Ovary (tissue), 9 donors: ENCODE results near the gene ABCC1. TPM values are rescaled to one million over a fixed set of nuclear protein-coding genes. Genes with fewer than 3 reads are reported as not detected.

Experiments
- DNase-seq, 5 donors: peaks; one replicate each; pipeline ENCODE4 v3.0.0-alpha.2; 2019 to 2020
- H3K27ac ChIP-seq, 2 donors: fragments of 200-600 bp; one replicate each; pipeline versions ENCODE4 v1.5.1 to v1.8.0; 2019 to 2022
- H3K27me3 ChIP-seq: fragments of 200-600 bp; one replicate; pipeline ENCODE4 v1.8.0; 2022
- H3K36me3 ChIP-seq: fragments of 200-600 bp; sonication (generic); one replicate; pipeline ENCODE4 v1.5.1; 2019
- H3K4me1 ChIP-seq: one replicate; pipeline ENCODE4 v1.8.1; 2013; ENCODE audit warnings: mild to moderate bottlenecking, moderate library complexity; ENCODE audit not compliant: insufficient read depth
- H3K4me3 ChIP-seq: fragments of 200-600 bp; sonication (generic); one replicate; pipeline ENCODE4 v1.5.1; 2017
- H3K9me3 ChIP-seq, 2 donors: fragments of 200-600 bp in 1 of 2; sonication (generic) in 1 of 2; one replicate each; pipeline versions ENCODE4 v1.5.1 to v1.8.1; 2013 to 2019; ENCODE audit warnings: mild to moderate bottlenecking in 1 of 2, moderate library complexity in 1 of 2
- CTCF ChIP-seq, 3 donors: fragments of 450-650 bp in 2 of 3; fragments of 200-600 bp in 1 of 3; IDR thresholded peaks; one replicate each; pipeline versions ENCODE4 v1.5.1 to v1.8.0; 2016 to 2022; ENCODE audit warnings: antibody characterized with exemption in 3 of 3, mild to moderate bottlenecking in 1 of 3
- EP300 ChIP-seq: sonication (generic); formaldehyde crosslinking; IDR thresholded peaks from one replicate; pipeline ENCODE4 v1.6.1; 2017; ENCODE audit warnings: antibody characterized with exemption
- POLR2A ChIP-seq: fragments of 450-650 bp; IDR thresholded peaks from one replicate; pipeline ENCODE4 v1.6.1; 2017; ENCODE audit warnings: antibody characterized with exemption, mild to moderate bottlenecking, moderate library complexity
- WGBS, 3 donors: extraction: QIAGEN DNeasy Blood & Tissue Kit in 1 of 3; methylation state at CpG; one replicate each; pipeline versions ENCODE4 v1.1.5 to v1.1.7; 2013 to 2017; 5-methylcytosine and 5-hydroxymethylcytosine counted together
- intact Hi-C, 4 donors: fragments of 100-400 bp; cut with DNase I; formaldehyde crosslinking; loops; one replicate each; pipeline versions ENCODE4 v1.11.0 to v1.15.1; 2022 to 2023
- polyA plus RNA-seq, 2 donors: library from polyadenylated mRNA; stranded (reverse); fragments of 200-250 nt in 1 of 2; fragments of 350-450 nt in 1 of 2; fragmentation: Illumina TruSeq in 1 of 2; extraction: RNeasy Lipid Tissue Mini Kit (QIAGEN cat#74804) in 1 of 2; gene quantifications; one replicate each; pipeline ENCODE4 v1.2.3, GENCODE V29; 2013 to 2014
- total RNA-seq, 7 donors: library from RNA; depleted of rRNA in 2 of 7; stranded (reverse); fragments of >200 nt in 2 of 7; fragmentation: NEBNext Ultra II Directional in 3 of 7; extraction: Animal tissue kit (Norgen Biotek cat#: 25700) in 3 of 7; gene quantifications; one replicate each; pipeline versions ENCODE4 v1.1.0 to v1.2.4, GENCODE V29; 2016 to 2023
- donor health status: DM: no; HTN: no; CAD: no; lungs with moderate emphysema.
- donor health status: DM: no; HTN: no; CAD: no.
- donor health status: Bipolar disorder and iron deficiency.
- donor health status: DM: yes; HTN: yes; CAD: no.
- donor health status: DM: no; HTN: no; CAD: no.
- donor health status: DM: yes; HTN: yes; CAD: no.

The ABCC1 gene
- total and polyA plus RNA-seq, 9 donors: 10.0 to 31.1 (median 20.9) TPM

GRCh38 chr16:16143931-16144330 is 194.5 kb downstream of the ABCC1 start:
- TF ChIP-seq POLR2A (no peak), CTCF (IDR thresholded peaks at IDR 0.05) (no peak), EP300 (no peak)

GRCh38 chr16:16144416-16144815 is 195.0 kb downstream of the ABCC1 start:
- Histone ChIP-seq H3K9me3 (no peaks in the 10 kb centered on the region), H3K27ac (no peak overlapping the region), H3K4me3 (no peak overlapping the region), H3K36me3 (no peaks in the 10 kb centered on the region), H3K4me1 (peaks cover 11% of the 10 kb centered on the region), H3K27me3 (no peaks in the 10 kb centered on the region)
- 92 to 97% (median 92%) methylated on average over 5 of the region's 5 CpGs for WGBS, 3 donors
- intact Hi-C loops: no loop called here
- no peak for DNase-seq
- TF ChIP-seq POLR2A (no peak), EP300 (no peak), CTCF (IDR thresholded peaks at IDR 0.05) (no peak)

More at GRCh38 chr16:16143931-16144330, 194.5 kb downstream of the ABCC1 start:
- no peak for DNase-seq
- H3K9me3 ChIP-seq: no peaks in the 10 kb centered on the region
- H3K36me3 ChIP-seq: no peaks in the 10 kb centered on the region
- no peak overlapping the region for H3K27ac ChIP-seq
- no peak overlapping the region for H3K4me3 ChIP-seq
- H3K4me1 ChIP-seq: peaks cover 7% of the 10 kb centered on the region
- H3K27me3 ChIP-seq: no peaks in the 10 kb centered on the region
- intact Hi-C loops: no loop called here
- WGBS, 3 donors: 82 to 87% (median 84%) methylated on average over 8 of the region's 8 CpGs

GRCh38 chr16:16145286-16145685 is 195.9 kb downstream of the ABCC1 start:
- 76 to 94% (median 90%) methylated on average over 5 of the region's 5 CpGs for WGBS, 3 donors
- Histone ChIP-seq H3K9me3 (no peaks in the 10 kb centered on the region), H3K27me3 (no peaks in the 10 kb centered on the region), H3K4me3 (no peak overlapping the region), H3K27ac (no peak overlapping the region), H3K36me3 (no peaks in the 10 kb centered on the region), H3K4me1 (peaks cover 17% of the 10 kb centered on the region)
- DNase-seq: no peak
- no peak for TF ChIP-seq CTCF (IDR thresholded peaks at IDR 0.05)
- no peak for TF ChIP-seq EP300
- TF ChIP-seq POLR2A: no peak
- intact Hi-C loops: no loop called here

- intact Hi-C loops: no loop called here
- no peak for TF ChIP-seq EP300
- no peak for TF ChIP-seq CTCF (IDR thresholded peaks at IDR 0.05)
- TF ChIP-seq POLR2A: no peak
- Histone ChIP-seq H3K27ac (no peak overlapping the region), H3K4me3 (no peak overlapping the region), H3K4me1 (peaks cover 21% of the 10 kb centered on the region), H3K27me3 (no peaks in the 10 kb centered on the region), H3K36me3 (no peaks in the 10 kb centered on the region), H3K9me3 (no peaks in the 10 kb centered on the region)
- peak in 2 of 5 donors; percentile 44 to 51 for DNase-seq
- WGBS, 3 donors: 82 to 92% (median 86%) methylated on average over 7 to 14 of the region's 14 CpGs
Measured at GRCh38 chr16:16146380-16147315, 197.2 kb downstream of the ABCC1 start.
